HG03097 (cell line): ENCODE measurements around the gene CPSF4L.

Source experiments
- ATAC-seq: cut with Tn5 transposase; IDR thresholded peaks from one replicate; pipeline ENCODE4 v1.9.1; 2021; ENCODE audit not compliant: unreplicated experiment, low FRiP score

The CPSF4L gene

GRCh38 chr17:73290399-73291259 lies 28.9 kb upstream of the CPSF4L start:
- ATAC-seq: peak; percentile 30

GRCh38 chr17:73289549-73290254 lies 28.0 kb upstream of the CPSF4L start:
- ATAC-seq: no peak

DNA sequence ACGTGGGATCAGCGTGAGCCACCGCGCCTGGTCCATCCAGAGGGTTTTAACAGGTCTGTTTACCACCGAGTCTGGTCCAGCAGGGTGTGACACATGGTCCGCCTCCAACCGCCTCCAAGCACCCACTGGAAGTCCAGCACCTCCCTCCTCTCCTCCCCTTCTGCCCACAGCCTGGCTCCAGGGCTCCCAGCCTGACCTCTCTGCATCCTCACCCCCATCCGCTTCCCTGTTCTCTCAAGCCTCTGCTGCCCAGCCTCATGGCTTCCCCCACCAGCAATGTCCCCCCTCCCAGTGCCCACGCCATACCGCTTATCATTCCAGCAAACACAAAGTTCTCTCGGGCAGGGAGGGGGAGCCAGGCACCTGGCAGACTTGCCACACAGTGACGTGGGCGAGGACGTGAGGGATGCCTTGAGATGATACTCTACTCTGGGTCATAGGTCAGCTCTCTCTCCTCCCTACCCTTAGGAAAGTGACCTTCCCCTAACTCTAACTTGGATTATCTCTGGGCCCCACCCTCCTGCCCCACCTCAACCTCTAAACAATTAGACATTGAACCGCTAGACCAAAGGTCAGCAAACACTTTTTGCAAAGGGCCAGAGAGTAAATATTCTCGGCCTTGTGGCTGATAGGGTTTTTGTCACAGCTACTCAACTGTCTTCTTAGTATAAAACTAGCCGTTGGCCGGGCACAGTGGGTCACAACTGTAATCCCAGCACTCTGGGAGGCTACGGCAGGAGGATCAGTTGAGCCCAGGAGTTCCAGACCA lies 27.0 kb upstream of the CPSF4L start:
- ATAC-seq: no peak

GRCh38 chr17:73286863-73287296 lies 25.2 kb upstream of the CPSF4L start:
- ATAC-seq: no peak

GRCh38 chr17:73285916-73286862 lies 24.5 kb upstream of the CPSF4L start:
- no peak for ATAC-seq

DNA sequence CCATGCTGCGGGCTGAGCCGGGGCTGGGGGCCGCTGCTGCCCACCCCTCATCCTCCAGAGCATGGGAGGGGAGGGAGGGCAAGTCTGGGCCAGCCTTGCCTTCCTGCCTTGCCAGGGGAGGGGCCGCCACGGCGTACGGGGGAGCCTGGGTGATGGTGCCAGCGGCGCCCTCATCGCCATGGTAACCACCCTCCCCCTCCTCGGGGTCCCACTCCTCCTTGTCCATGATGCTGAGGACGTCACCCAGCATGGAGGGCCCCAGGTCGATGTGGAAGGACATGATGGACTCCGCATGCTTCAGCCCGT lies 23.9 kb upstream of the CPSF4L start:
- ATAC-seq: no peak

DNA sequence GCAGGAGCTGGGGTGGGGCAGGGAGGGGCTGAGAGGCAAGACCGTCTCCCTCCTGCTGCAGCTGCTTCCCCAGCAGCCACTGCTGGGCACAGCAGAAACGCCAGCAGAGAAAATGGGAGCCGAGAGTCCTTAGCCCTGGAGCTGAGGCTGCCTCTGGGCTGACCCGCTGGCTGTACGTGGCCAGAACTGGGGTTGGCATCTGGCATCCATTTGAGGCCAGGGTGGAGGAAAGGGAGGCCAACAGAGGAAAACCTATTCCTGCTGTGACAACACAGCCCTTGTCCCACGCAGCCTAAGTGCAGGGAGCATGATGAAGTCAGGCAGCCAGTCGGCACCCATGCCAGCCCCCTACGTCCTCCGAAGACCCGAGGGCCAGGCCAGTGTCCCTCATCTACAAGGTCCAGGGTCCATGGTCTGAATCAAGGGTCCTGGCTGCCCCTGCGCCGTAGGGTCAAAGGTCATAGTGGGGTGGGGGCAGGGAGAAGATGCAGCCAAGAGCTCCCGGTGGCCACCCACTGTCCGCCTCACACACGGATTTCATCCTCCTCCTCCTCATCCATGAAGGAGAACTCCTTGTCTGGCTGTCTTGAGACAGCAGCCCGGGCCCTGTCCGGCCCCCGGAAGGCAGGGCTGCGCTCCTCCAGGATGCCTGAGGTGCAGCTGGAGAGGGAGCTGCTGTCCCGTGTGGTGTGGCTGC lies 23.4 kb upstream of the CPSF4L start:
- ATAC-seq: no peak

GRCh38 chr17:73284354-73284753 lies 22.7 kb upstream of the CPSF4L start:
- ATAC-seq: no peak

- ATAC-seq: no peak
Observed at GRCh38 chr17:73283841-73284282, 22.2 kb upstream of the CPSF4L start.

DNA sequence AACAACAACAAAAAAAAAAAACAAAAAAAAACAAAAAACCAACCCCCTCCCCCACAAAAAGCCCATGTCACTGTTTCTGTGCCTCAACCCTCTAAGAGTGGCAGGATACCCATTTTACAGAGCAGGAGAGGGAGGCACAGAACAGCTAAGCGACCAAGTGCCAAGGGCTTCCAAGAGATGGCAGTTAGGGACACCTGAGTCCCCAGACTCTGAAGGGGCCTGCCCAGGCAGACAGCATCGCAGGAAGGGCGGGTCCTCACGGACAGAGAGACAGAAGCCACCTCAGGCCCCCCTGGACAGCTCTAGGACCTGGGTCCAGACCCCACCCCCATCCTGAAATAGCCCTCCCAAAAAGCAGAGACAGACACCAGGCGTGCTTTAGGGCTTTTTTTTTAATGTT lies 21.6 kb upstream of the CPSF4L start:
- ATAC-seq: no peak

- no peak for ATAC-seq
Observed at GRCh38 chr17:73282629-73283028, 20.9 kb upstream of the CPSF4L start.

- ATAC-seq: peak; percentile 94
Observed at GRCh38 chr17:73281928-73282327, 20.2 kb upstream of the CPSF4L start.

GRCh38 chr17:73280191-73280590 lies 18.5 kb upstream of the CPSF4L start:
- ATAC-seq: no peak

- ATAC-seq: no peak
Observed at GRCh38 chr17:73279704-73280103, 18.0 kb upstream of the CPSF4L start.

GRCh38 chr17:73278465-73279453 lies 17.1 kb upstream of the CPSF4L start:
- no peak for ATAC-seq

DNA sequence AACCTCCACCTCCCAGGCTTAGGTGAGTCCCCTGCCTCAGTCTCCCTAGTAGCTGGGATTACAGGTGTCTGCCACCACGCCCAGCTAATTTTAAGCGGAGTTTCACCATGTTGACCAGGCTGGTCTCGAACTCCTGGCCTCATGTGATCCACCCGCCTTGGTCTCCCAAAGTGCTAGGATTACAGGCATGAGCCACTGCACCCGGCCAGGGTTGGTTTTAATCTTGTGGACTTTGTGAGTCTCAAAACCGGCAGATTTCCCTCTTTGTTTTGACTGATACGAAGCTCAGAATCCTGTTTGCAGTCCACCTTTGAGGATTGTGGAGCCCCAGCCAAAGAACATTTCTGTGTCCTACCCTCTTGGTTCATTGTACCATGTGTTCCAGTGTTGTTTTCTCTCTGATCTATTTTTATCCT lies 16.4 kb upstream of the CPSF4L start:
- ATAC-seq: no peak

GRCh38 chr17:73274490-73274889 lies 12.8 kb upstream of the CPSF4L start:
- no peak for ATAC-seq

GRCh38 chr17:73272906-73273218 lies 11.2 kb upstream of the CPSF4L start:
- ATAC-seq: no peak

DNA sequence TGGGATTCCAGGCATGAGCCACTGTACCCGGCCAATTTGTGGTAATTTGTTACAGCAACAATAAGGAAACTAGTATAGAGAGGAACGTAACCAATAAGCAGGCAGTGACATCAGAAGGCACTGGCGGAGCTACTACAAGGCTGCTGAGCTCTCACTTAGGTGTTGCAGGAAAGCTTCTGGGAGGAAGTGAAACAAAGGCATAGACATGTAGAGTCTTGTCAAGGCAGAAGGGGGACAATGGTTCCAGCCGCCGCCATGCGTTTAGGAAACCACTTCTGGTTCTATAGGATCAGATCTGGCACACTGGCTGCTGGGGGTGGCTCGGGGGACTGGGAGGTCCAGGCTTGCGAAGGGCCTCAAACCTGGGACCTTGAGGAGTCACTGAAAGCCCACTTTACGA lies 9.4 kb upstream of the CPSF4L start:
- ATAC-seq: no peak
